OCI-LY7 (cell line): ENCODE data around the gene CCDC172. TPM values are rescaled to one million over a fixed set of nuclear protein-coding genes. Genes with fewer than 3 reads are reported as not detected.

Experiments
- BruUV-seq: library from RNA; stranded (reverse); fragments of 400-500 nt; replicated peaks from 2 replicates; lab custom pipeline; 2021; lab: Mats Ljungman, UMichigan
- CTCF ChIA-PET: fragments of 300-600 bp; sonication (Branson Sonifier 250); formaldehyde crosslinking; loops from one replicate; lab custom pipeline; 2022; ENCODE audit warnings: antibody characterized with exemption; ENCODE audit not compliant: unreplicated experiment; lab: Charles Lee
- POLR2A ChIA-PET: fragments of 300-600 bp; sonication (Branson Sonifier 250); formaldehyde crosslinking; loops from one replicate; lab custom pipeline; 2022; ENCODE audit warnings: antibody characterized with exemption; lab: Charles Lee
- DNase-seq: peaks from one replicate; pipeline ENCODE4 v3.0.0-alpha.2; 2015; ENCODE audit warnings: low spot score
- H2AFZ ChIP-seq: fragments of 200-600 bp; sonication (generic), shearing (Covaris generic); 2 replicates; pipeline ENCODE4 v1.6.1; 2014; ENCODE audit warnings: mild to moderate bottlenecking, antibody characterized with exemption, low read length, moderate library complexity
- H3K27ac ChIP-seq: fragments of 200-600 bp; sonication (generic); 2 replicates; pipeline ENCODE4 v1.5.1; 2014; ENCODE audit warnings: mixed run types, low read depth, mild to moderate bottlenecking, moderate library complexity, low read length, inconsistent platforms; ENCODE audit not compliant: poor library complexity, severe bottlenecking
- H3K36me3 ChIP-seq: fragments of 200-600 bp; sonication (generic); 2 replicates; pipeline ENCODE4 v1.6.1; 2014; ENCODE audit warnings: mild to moderate bottlenecking, antibody characterized with exemption, low read length, moderate library complexity, mixed read lengths; ENCODE audit not compliant: insufficient read depth
- H3K4me1 ChIP-seq: fragments of 200-600 bp; sonication (generic); 2 replicates; pipeline ENCODE4 v1.5.1; 2014; ENCODE audit warnings: mild to moderate bottlenecking, low read length; ENCODE audit not compliant: insufficient read depth, poor library complexity, severe bottlenecking
- H3K4me2 ChIP-seq: fragments of 200-600 bp; sonication (generic); 2 replicates; pipeline ENCODE4 v1.6.1; 2014; ENCODE audit warnings: mild to moderate bottlenecking, low read length
- H3K4me3 ChIP-seq: fragments of 200-600 bp; sonication (generic); 2 replicates; pipeline ENCODE4 v1.5.1; 2014; ENCODE audit warnings: mild to moderate bottlenecking, low read depth, low read length; ENCODE audit not compliant: poor library complexity, severe bottlenecking
- H3K79me2 ChIP-seq: fragments of 200-600 bp; sonication (generic); 2 replicates; pipeline ENCODE4 v1.6.1; 2016; ENCODE audit warnings: low read depth, mild to moderate bottlenecking, low read length, moderate library complexity, mixed read lengths; ENCODE audit not compliant: insufficient read depth
- H3K9me2 ChIP-seq: fragments of 200-600 bp; sonication (generic); 2 replicates; pipeline ENCODE4 v1.6.1; 2016; ENCODE audit warnings: mild to moderate bottlenecking, low read length, mixed read lengths; ENCODE audit not compliant: insufficient read depth
- H3K9me3 ChIP-seq: fragments of 200-600 bp; sonication (generic); 2 replicates; pipeline ENCODE4 v1.6.1; 2014; ENCODE audit warnings: mild to moderate bottlenecking, mixed run types, low read length, mixed read lengths
- H4K20me1 ChIP-seq: fragments of 200-600 bp; sonication (generic); 2 replicates; pipeline ENCODE4 v1.6.1; 2014; ENCODE audit warnings: mild to moderate bottlenecking, antibody characterized with exemption, low read length, moderate library complexity, mixed read lengths; ENCODE audit not compliant: insufficient read depth
- EZH2phosphoT487 ChIP-seq: fragments of 200-600 bp; sonication (generic); IDR thresholded peaks from 2 replicates; pipeline ENCODE4 v1.6.1; 2018; ENCODE audit warnings: low read depth, borderline replicate concordance, mild to moderate bottlenecking, mixed run types, antibody characterized with exemption, low read length, moderate library complexity, mixed read lengths
- intact Hi-C: fragments of 100-400 bp; cut with micrococcal nuclease; formaldehyde crosslinking; loops from one replicate; pipeline ENCODE4 v1.10.0; 2022; ENCODE audit not compliant: unreplicated experiment
- total RNA-seq, 2 experiments: library from RNA; depleted of rRNA in 1 of 2; stranded (reverse); fragments of >200 nt in 1 of 2; shearing (Covaris generic) in 1 of 2; gene quantifications; 2 replicates each; pipeline ENCODE4 v1.2.3, GENCODE V29; 2014 to 2022
- TF ChIP-seq, protein P1 (sequence below): fragments of 200-600 bp; sonication (generic); conservative IDR thresholded peaks from 2 replicates; pipeline ENCODE4 v1.5.1; 2014; ENCODE audit warnings: mild to moderate bottlenecking, antibody characterized with exemption, low read length, moderate library complexity, mixed read lengths

The CCDC172 gene
- total RNA-seq, 2 experiments from 2014 or later = not detected

DNA sequence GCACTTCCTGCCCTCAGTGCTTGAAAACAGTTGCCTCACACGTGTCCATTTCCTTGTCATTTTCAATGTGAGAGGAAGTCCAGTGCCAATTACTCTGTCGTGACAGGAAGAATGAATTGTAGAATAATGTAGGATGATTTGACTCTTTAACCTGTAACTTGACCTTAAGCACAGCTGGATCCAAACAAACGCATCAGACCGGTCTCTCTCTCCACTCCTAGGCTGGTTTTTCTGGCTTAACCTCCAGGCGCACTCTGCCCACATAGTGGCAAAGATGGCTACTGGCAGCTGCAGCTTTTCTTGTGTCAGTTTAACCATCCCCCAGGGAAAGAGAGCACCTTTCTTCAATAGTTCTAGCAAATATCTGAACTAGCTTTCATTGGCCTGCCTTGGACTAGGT is 74.0 kb downstream of the CCDC172 start:
- Histone ChIP-seq H4K20me1 (no peaks in the 10 kb centered on the region), H3K36me3 (no peaks in the 10 kb centered on the region), H3K79me2 (no peaks in the 10 kb centered on the region), H3K9me3 (no peaks in the 10 kb centered on the region), H2AFZ (no peak overlapping the region), H3K4me3 (no peak overlapping the region), H3K27ac (no peak overlapping the region), H3K9me2 (no peaks in the 10 kb centered on the region), H3K4me1 (no peaks in the 10 kb centered on the region), H3K4me2 (no peak overlapping the region)
- TF ChIP-seq EZH2phosphoT487 = no peak
- ChIA-PET POLR2A (no interaction called here), CTCF (no interaction called here)
- intact Hi-C loops = no loop called here
- DNase-seq = no peak
- BruUV-seq = no TSS peak

DNA sequence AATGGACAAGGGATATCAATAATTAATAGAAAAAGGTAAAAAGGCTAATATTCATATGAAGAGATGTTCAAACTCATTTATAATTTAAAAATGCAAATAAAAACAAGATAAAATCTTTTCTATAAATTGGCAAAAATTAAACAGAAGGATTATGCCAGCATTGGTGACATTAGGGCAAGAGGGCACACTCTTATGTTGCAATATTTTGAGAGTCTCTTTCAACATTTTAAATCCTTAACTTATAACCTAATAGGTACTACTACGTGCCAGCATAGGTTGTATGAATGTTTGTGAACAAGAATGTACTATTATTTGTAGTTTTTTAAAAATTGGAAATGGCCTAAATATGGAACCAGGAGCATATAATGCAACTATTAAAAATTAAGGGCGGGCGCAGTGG is 78.6 kb downstream of the CCDC172 start:
- no TSS peak for BruUV-seq
- no peak overlapping the region for H3K4me3 ChIP-seq
- POLR2A ChIA-PET = no interaction called here

DNA sequence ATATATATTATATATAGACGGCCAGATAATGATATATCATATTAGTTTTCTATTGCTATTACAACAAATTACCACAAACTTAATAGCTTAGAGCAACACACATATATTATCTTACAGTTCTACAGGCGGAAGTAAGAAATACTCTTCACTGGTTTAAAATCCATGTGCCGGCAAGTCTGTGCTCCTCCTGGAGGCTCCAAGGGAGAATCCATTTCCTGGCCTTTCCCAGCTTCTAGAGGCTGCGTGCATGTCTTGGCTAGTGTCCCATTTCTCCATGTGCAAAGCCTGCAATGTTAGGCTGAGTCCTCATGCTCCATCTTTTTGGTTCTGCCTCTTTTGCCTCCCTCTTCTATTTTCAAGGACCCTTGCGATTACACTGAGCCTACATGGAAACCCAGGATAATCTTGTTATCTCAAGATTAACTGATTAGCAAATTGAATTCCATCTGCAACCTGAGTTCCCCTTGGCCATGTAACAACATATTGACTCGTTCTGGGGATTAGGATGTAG is 79.5 kb downstream of the CCDC172 start:
- H3K27ac ChIP-seq = no peak overlapping the region
- no peaks in the 10 kb centered on the region for H3K36me3 ChIP-seq
- ChIA-PET POLR2A (no interaction called here), CTCF (no interaction called here)
- TF ChIP-seq, protein P1, sequence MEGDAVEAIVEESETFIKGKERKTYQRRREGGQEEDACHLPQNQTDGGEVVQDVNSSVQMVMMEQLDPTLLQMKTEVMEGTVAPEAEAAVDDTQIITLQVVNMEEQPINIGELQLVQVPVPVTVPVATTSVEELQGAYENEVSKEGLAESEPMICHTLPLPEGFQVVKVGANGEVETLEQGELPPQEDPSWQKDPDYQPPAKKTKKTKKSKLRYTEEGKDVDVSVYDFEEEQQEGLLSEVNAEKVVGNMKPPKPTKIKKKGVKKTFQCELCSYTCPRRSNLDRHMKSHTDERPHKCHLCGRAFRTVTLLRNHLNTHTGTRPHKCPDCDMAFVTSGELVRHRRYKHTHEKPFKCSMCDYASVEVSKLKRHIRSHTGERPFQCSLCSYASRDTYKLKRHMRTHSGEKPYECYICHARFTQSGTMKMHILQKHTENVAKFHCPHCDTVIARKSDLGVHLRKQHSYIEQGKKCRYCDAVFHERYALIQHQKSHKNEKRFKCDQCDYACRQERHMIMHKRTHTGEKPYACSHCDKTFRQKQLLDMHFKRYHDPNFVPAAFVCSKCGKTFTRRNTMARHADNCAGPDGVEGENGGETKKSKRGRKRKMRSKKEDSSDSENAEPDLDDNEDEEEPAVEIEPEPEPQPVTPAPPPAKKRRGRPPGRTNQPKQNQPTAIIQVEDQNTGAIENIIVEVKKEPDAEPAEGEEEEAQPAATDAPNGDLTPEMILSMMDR = no peak
- TF ChIP-seq EZH2phosphoT487 = no peak
- H3K4me1 ChIP-seq = no peaks in the 10 kb centered on the region
- intact Hi-C loops = no loop called here
- H3K9me2 ChIP-seq = no peaks in the 10 kb centered on the region
- H3K79me2 ChIP-seq = no peaks in the 10 kb centered on the region
- no peaks in the 10 kb centered on the region for H4K20me1 ChIP-seq
- H3K4me3 ChIP-seq = no peak overlapping the region
- no peak overlapping the region for H3K4me2 ChIP-seq
- no peak for DNase-seq
- no peaks in the 10 kb centered on the region for H3K9me3 ChIP-seq
- BruUV-seq = no TSS peak
- no peak overlapping the region for H2AFZ ChIP-seq

More for the DNA sequence above, 78.6 kb downstream of the CCDC172 start:
- intact Hi-C loops = no loop called here
- Histone ChIP-seq H2AFZ (no peak overlapping the region), H3K27ac (no peak overlapping the region), H3K36me3 (no peaks in the 10 kb centered on the region), H3K9me2 (no peaks in the 10 kb centered on the region), H3K9me3 (no peaks in the 10 kb centered on the region), H3K79me2 (no peaks in the 10 kb centered on the region), H3K4me1 (no peaks in the 10 kb centered on the region), H4K20me1 (no peaks in the 10 kb centered on the region), H3K4me2 (no peak overlapping the region)
- TF ChIP-seq, protein P1 = no peak
- no peak for TF ChIP-seq EZH2phosphoT487
- no peak for DNase-seq
- CTCF ChIA-PET = no interaction called here
